Activated CD4-positive, alpha-beta T cell treated with anti-CD3 and anti-CD28 coated beads, Interleukin-10, Interleukin-2, amounts not matched to agents 100 ng/mL and 50 ng/mL, durations not matched to agents 16 hours and 8 hours (primary cell): Measurements from ENCODE around the gene GAP43.
A peak's percentile ranks its signal among the peaks of the same experiment; 100 is the strongest.

Experiments
- DNase-seq: peaks from one replicate; pipeline ENCODE4 v3.0.0-alpha.2; 2020

The GAP43 gene

GRCh38 chr3:115623044-115623868 lies at the start of gene GAP43:
GAP43 (plus strand) TSS chr3:115623510; CDS start chr3:115623690, 180 bp downstream.
- peak; percentile 28 for DNase-seq

GRCh38 chr3:115576325-115576875 lies 46.9 kb upstream of the GAP43 start:
- DNase-seq: no peak

GRCh38 chr3:115577000-115577399 lies 46.3 kb upstream of the GAP43 start:
- no peak for DNase-seq

- no peak for DNase-seq
Observed at GRCh38 chr3:115578331-115578730, 45.0 kb upstream of the GAP43 start.

GRCh38 chr3:115580566-115580965 lies 42.7 kb upstream of the GAP43 start:
- DNase-seq: no peak

- peak; percentile 9 for DNase-seq
Observed at GRCh38 chr3:115581362-115582135, 41.8 kb upstream of the GAP43 start.

GRCh38 chr3:115588201-115589115 lies 34.9 kb upstream of the GAP43 start:
- no peak for DNase-seq

GRCh38 chr3:115590873-115591272 lies 32.4 kb upstream of the GAP43 start:
- no peak for DNase-seq

GRCh38 chr3:115595611-115596275 lies 27.6 kb upstream of the GAP43 start:
- no peak for DNase-seq

- DNase-seq: no peak
Observed at GRCh38 chr3:115598216-115598615, 25.1 kb upstream of the GAP43 start.

GRCh38 chr3:115602194-115602593 lies 21.1 kb upstream of the GAP43 start:
- DNase-seq: no peak

GRCh38 chr3:115611630-115612029 lies 11.7 kb upstream of the GAP43 start:
- DNase-seq: no peak

GRCh38 chr3:115615001-115615814 lies 8.1 kb upstream of the GAP43 start:
- no peak for DNase-seq

GRCh38 chr3:115616461-115616860 lies 6.8 kb upstream of the GAP43 start:
- DNase-seq: peak; percentile 81

GRCh38 chr3:115617591-115617990 lies 5.7 kb upstream of the GAP43 start:
- peak; percentile 65 for DNase-seq

GRCh38 chr3:115624029-115624741 lies 875 bp downstream of the GAP43 start:
- no peak for DNase-seq

- no peak for DNase-seq
Observed at GRCh38 chr3:115624901-115625300, 1.6 kb downstream of the GAP43 start.

GRCh38 chr3:115626006-115626409 lies 2.7 kb downstream of the GAP43 start:
- DNase-seq: no peak

- DNase-seq: no peak
Observed at GRCh38 chr3:115626721-115627120, 3.4 kb downstream of the GAP43 start.
